ENCODE data around the gene ZNF605.
"Not testable (repeated sequence)": the region's sequence is repeated elsewhere in the genome, so short reads cannot be mapped to it uniquely, and the experiment has no call there.

Gene ZNF605

GRCh38 chr12:132956011-132956788 lies at the start of gene ZNF605:
TSS of gene ZNF605 (minus strand) at chr12:132956306. CDS start at chr12:132945635, 10,671 bp downstream.
- DNase-seq = peak; percentile 61

GRCh38 chr12:132998741-132999140 lies 42.6 kb upstream of the ZNF605 start:
- no peak for DNase-seq

- DNase-seq = no peak
Measured at GRCh38 chr12:132986885-132987225, 30.7 kb upstream of the ZNF605 start.

- peak; percentile 70 for DNase-seq
Measured at GRCh38 chr12:132986001-132986884, 30.1 kb upstream of the ZNF605 start, which contains the start of gene ZNF26. TSS of gene ZNF26 (plus strand) at chr12:132986367. CDS start at chr12:132986841, 474 bp downstream.

- DNase-seq = not testable (repeated sequence)
Measured at GRCh38 chr12:132976870-132977269, 20.8 kb upstream of the ZNF605 start.

- no peak for DNase-seq
Measured at GRCh38 chr12:132972374-132972773, 16.3 kb upstream of the ZNF605 start.

- no peak for DNase-seq
Measured at GRCh38 chr12:132967736-132968135, 11.6 kb upstream of the ZNF605 start.

GRCh38 chr12:132966676-132967415 lies 10.7 kb upstream of the ZNF605 start:
- no peak for DNase-seq

GRCh38 chr12:132965796-132966195 lies 9.7 kb upstream of the ZNF605 start:
- no peak for DNase-seq

- DNase-seq = not testable (repeated sequence)
Measured at GRCh38 chr12:132963947-132964346, 7.8 kb upstream of the ZNF605 start.

GRCh38 chr12:132961790-132962189 lies 5.7 kb upstream of the ZNF605 start:
- not testable (repeated sequence) for DNase-seq

- DNase-seq = no peak
Measured at GRCh38 chr12:132955094-132956010, 754 bp downstream of the ZNF605 start.

GRCh38 chr12:132954471-132955048 lies 1.5 kb downstream of the ZNF605 start:
- DNase-seq = no peak

GRCh38 chr12:132953771-132954170 lies 2.3 kb downstream of the ZNF605 start:
- no peak for DNase-seq

GRCh38 chr12:132953163-132953425 lies 3.0 kb downstream of the ZNF605 start:
- no peak for DNase-seq

GRCh38 chr12:132952371-132953162 lies 3.5 kb downstream of the ZNF605 start:
- DNase-seq = no peak

GRCh38 chr12:132951649-132952048 lies 4.5 kb downstream of the ZNF605 start:
- DNase-seq = no peak

- DNase-seq = no peak
Measured at GRCh38 chr12:132950844-132951535, 5.1 kb downstream of the ZNF605 start.

- no peak for DNase-seq
Measured at GRCh38 chr12:132949936-132950837, 5.9 kb downstream of the ZNF605 start.
